GM06990 (cell line): ENCODE data around the gene ELOF1.

Experiments used
- DNase-seq: peaks from one replicate; pipeline ENCODE4 v3.0.0-alpha.2; 2011; ENCODE audit not compliant: insufficient read length; ENCODE audit errors: extremely low read depth
- H3K27me3 ChIP-seq: replicated peaks from 2 replicates; pipeline ENCODE4 v1.6.0; 2011; ENCODE audit warnings: low read length; ENCODE audit not compliant: control insufficient read depth, insufficient read depth
- H3K36me3 ChIP-seq: 2 replicates; pipeline ENCODE4 v1.5.1; 2011; ENCODE audit warnings: low read length; ENCODE audit not compliant: control insufficient read depth, insufficient read depth
- H3K4me3 ChIP-seq: replicated peaks from 2 replicates; pipeline ENCODE4 v1.5.1; 2011; ENCODE audit warnings: low read depth, mild to moderate bottlenecking, control low read depth, low read length
- CTCF ChIP-seq: IDR thresholded peaks from 2 replicates; pipeline ENCODE4 v1.5.1; 2011; ENCODE audit warnings: low read length, control low read depth, mild to moderate bottlenecking, inconsistent platforms; ENCODE audit not compliant: insufficient read depth, poor library complexity, severe bottlenecking

Gene ELOF1

GRCh38 chr19:11534948-11535347 lies 24.1 kb downstream of the ELOF1 start:
- H3K4me3 ChIP-seq = no peak overlapping the region
- no peak for DNase-seq
- no peaks in the 10 kb centered on the region for H3K36me3 ChIP-seq
- no peak for TF ChIP-seq CTCF
- no peaks in the 10 kb centered on the region for H3K27me3 ChIP-seq

GRCh38 chr19:11534538-11534937 lies 24.5 kb downstream of the ELOF1 start:
- H3K27me3 ChIP-seq = no peaks in the 10 kb centered on the region
- no peaks in the 10 kb centered on the region for H3K36me3 ChIP-seq
- no peak for TF ChIP-seq CTCF
- H3K4me3 ChIP-seq = no peak overlapping the region
- no peak for DNase-seq

GRCh38 chr19:11530432-11530831 lies 28.6 kb downstream of the ELOF1 start:
- peak; percentile 21 for TF ChIP-seq CTCF
- DNase-seq = peak; percentile 64
- Histone ChIP-seq H3K36me3 (no peaks in the 10 kb centered on the region), H3K4me3 (no peak overlapping the region), H3K27me3 (no peaks in the 10 kb centered on the region)

- peak; percentile 95 for DNase-seq
- H3K36me3 ChIP-seq = no peaks in the 10 kb centered on the region
- H3K4me3 ChIP-seq = peak within 1 kb of the TSS; percentile 80
- H3K27me3 ChIP-seq = no peaks in the 10 kb centered on the region
- no peak for TF ChIP-seq CTCF
Observed at GRCh38 chr19:11528551-11529341, 30.3 kb downstream of the ELOF1 start, which contains the start of gene ECSIT. ECSIT (minus strand) TSS chr19:11529134; CDS start chr19:11519170, 9,964 bp downstream.

GRCh38 chr19:11519138-11519537 lies 39.9 kb downstream of the ELOF1 start:
- TF ChIP-seq CTCF = no peak
- Histone ChIP-seq H3K27me3 (no peaks in the 10 kb centered on the region), H3K36me3 (peaks cover 2% of the 10 kb centered on the region; the same call in 1 of the 2 replicates), H3K4me3 (no peak overlapping the region)
- DNase-seq = no peak
